HEK293 (cell line): ENCODE results near the gene RIMS1.

Source experiments
- CTCF ChIA-PET: fragments of 350-600 bp; formaldehyde crosslinking; extraction: SDS; loops from one replicate; lab custom pipeline; 2021; ENCODE audit warnings: antibody characterized with exemption; lab: Yijun Ruan, JAX
- POLR2A ChIA-PET: fragments of 300-600 bp; formaldehyde crosslinking; extraction: SDS; loops from one replicate; lab custom pipeline; 2020; ENCODE audit warnings: antibody characterized with exemption, inconsistent platforms; lab: Yijun Ruan, JAX
- H3K27ac ChIP-seq: fragments of 200-500 bp; sonication (Bioruptor generic); 2 replicates; pipeline ENCODE4 v1.5.1; 2014; ENCODE audit warnings: low read depth, low read length, control low read depth, inconsistent platforms; ENCODE audit errors: extremely low read depth
- H3K36me3 ChIP-seq, 2 experiments: fragments of 200-500 bp in 1 of 2; sonication (Bioruptor generic) in 1 of 2; 1 replicate in 1 of 2; 2 replicates in 1 of 2; pipeline ENCODE4 v1.5.1; 2014 to 2017; ENCODE audit warnings: inconsistent platforms in 2 of 2, low read length in 2 of 2; ENCODE audit not compliant: control insufficient read depth in 2 of 2, insufficient read depth in 1 of 2
- H3K4me1 ChIP-seq: fragments of 200-500 bp; sonication (Bioruptor generic); 2 replicates; pipeline ENCODE4 v1.5.1; 2014; ENCODE audit warnings: mild to moderate bottlenecking, low read length, inconsistent platforms; ENCODE audit not compliant: control insufficient read depth, insufficient read depth
- H3K4me3 ChIP-seq: 2 replicates; pipeline ENCODE4 v1.5.1; 2011; ENCODE audit warnings: low read depth, mild to moderate bottlenecking, control low read depth, low read length, moderate library complexity
- H3K9me3 ChIP-seq: fragments of 200-500 bp; sonication (Bioruptor generic); 2 replicates; pipeline ENCODE4 v1.5.1; 2014; ENCODE audit warnings: low read depth, low read length, inconsistent platforms; ENCODE audit not compliant: control insufficient read depth, insufficient read depth
- HOXD13 ChIP-seq: sonication (generic); formaldehyde crosslinking; IDR thresholded peaks from 2 replicates; pipeline ENCODE4 v1.8.0; 2022; ENCODE audit warnings: missing genetic modification reagents, borderline replicate concordance
- KLF10 ChIP-seq: fragments of 450-650 bp; IDR thresholded peaks from 2 replicates; pipeline ENCODE4 v1.5.1; 2018; ENCODE audit warnings: missing biosample characterization, mild to moderate bottlenecking, missing genetic modification characterization
- KLF8 ChIP-seq: fragments of 450-650 bp; formaldehyde crosslinking; IDR thresholded peaks from 2 replicates; pipeline ENCODE4 v1.5.1; 2016; ENCODE audit warnings: missing biosample characterization, missing genetic modification characterization
- SETDB1 ChIP-seq: IDR thresholded peaks from one replicate; pipeline ENCODE4 v1.6.1; 2017; ENCODE audit warnings: mild to moderate bottlenecking, low read length, moderate library complexity, mixed read lengths; ENCODE audit not compliant: insufficient read length
- WT1 ChIP-seq: fragments of 450-650 bp; formaldehyde crosslinking; IDR thresholded peaks from 2 replicates; pipeline ENCODE4 v1.5.1; 2016; ENCODE audit warnings: missing biosample characterization, missing genetic modification characterization
- ZFP69B ChIP-seq: fragments of 450-650 bp; formaldehyde crosslinking; IDR thresholded peaks from 2 replicates; pipeline ENCODE4 v1.5.1; 2016; ENCODE audit warnings: missing biosample characterization, missing genetic modification characterization
- ZNF114 ChIP-seq: fragments of 450-650 bp; formaldehyde crosslinking; IDR thresholded peaks from 2 replicates; pipeline ENCODE4 v1.5.0; 2017; ENCODE audit warnings: missing biosample characterization, missing genetic modification characterization
- ZNF133 ChIP-seq: fragments of 450-650 bp; formaldehyde crosslinking; IDR thresholded peaks from 2 replicates; pipeline ENCODE4 v1.5.1; 2016; ENCODE audit warnings: missing biosample characterization, missing genetic modification characterization
- ZNF214 ChIP-seq: fragments of 450-650 bp; formaldehyde crosslinking; IDR thresholded peaks from 2 replicates; pipeline ENCODE4 v1.5.1; 2017; ENCODE audit warnings: missing biosample characterization, mild to moderate bottlenecking, missing genetic modification characterization, borderline replicate concordance
- ZNF544 ChIP-seq: fragments of 450-650 bp; formaldehyde crosslinking; IDR thresholded peaks from 2 replicates; pipeline ENCODE4 v1.5.0; 2017; ENCODE audit warnings: missing biosample characterization, missing genetic modification characterization
- ZNF560 ChIP-seq: fragments of 450-650 bp; formaldehyde crosslinking; IDR thresholded peaks from 2 replicates; pipeline ENCODE4 v1.5.1; 2017; ENCODE audit warnings: missing biosample characterization, missing genetic modification characterization, borderline replicate concordance
- ZNF677 ChIP-seq: fragments of 450-650 bp; IDR thresholded peaks from 2 replicates; pipeline ENCODE4 v1.5.0; 2018; ENCODE audit warnings: missing biosample characterization, mild to moderate bottlenecking, missing genetic modification characterization, moderate library complexity
- ZNF776 ChIP-seq: fragments of 450-650 bp; formaldehyde crosslinking; IDR thresholded peaks from 2 replicates; pipeline ENCODE4 v1.5.0; 2017; ENCODE audit warnings: missing biosample characterization, missing genetic modification characterization, borderline replicate concordance
- TF ChIP-seq, protein P1 (sequence below): fragments of 450-650 bp; formaldehyde crosslinking; IDR thresholded peaks from 2 replicates; pipeline ENCODE4 v1.5.1; 2017; ENCODE audit warnings: missing biosample characterization, missing genetic modification characterization
- TF ChIP-seq, protein P2 (sequence below): fragments of 450-650 bp; formaldehyde crosslinking; IDR thresholded peaks from 2 replicates; pipeline ENCODE4 v1.5.1; 2017; ENCODE audit warnings: missing biosample characterization, missing genetic modification characterization
- TF ChIP-seq, protein P3 (sequence below): fragments of 450-650 bp; formaldehyde crosslinking; IDR thresholded peaks from 2 replicates; pipeline ENCODE4; 2016; ENCODE audit warnings: missing biosample characterization, missing genetic modification characterization
- TF ChIP-seq, protein P4 (sequence below): fragments of 450-650 bp; formaldehyde crosslinking; optimal IDR thresholded peaks from 2 replicates; pipeline ENCODE3; 2016; ENCODE audit warnings: missing biosample characterization, mild to moderate bottlenecking, missing genetic modification characterization
- TF ChIP-seq, protein P5 (sequence below): fragments of 450-650 bp; formaldehyde crosslinking; IDR thresholded peaks from 2 replicates; pipeline ENCODE4 v1.5.1; 2016; ENCODE audit warnings: missing biosample characterization, missing genetic modification characterization
- TF ChIP-seq, protein P6 (sequence below): fragments of 450-650 bp; IDR thresholded peaks from 2 replicates; pipeline ENCODE4 v1.5.1; 2018; ENCODE audit warnings: missing biosample characterization, missing genetic modification characterization
- TF ChIP-seq, protein P7 (sequence below): fragments of 450-650 bp; formaldehyde crosslinking; IDR thresholded peaks from 2 replicates; pipeline ENCODE4 v1.5.1; 2016; ENCODE audit warnings: missing biosample characterization, missing genetic modification characterization

Gene RIMS1

DNA sequence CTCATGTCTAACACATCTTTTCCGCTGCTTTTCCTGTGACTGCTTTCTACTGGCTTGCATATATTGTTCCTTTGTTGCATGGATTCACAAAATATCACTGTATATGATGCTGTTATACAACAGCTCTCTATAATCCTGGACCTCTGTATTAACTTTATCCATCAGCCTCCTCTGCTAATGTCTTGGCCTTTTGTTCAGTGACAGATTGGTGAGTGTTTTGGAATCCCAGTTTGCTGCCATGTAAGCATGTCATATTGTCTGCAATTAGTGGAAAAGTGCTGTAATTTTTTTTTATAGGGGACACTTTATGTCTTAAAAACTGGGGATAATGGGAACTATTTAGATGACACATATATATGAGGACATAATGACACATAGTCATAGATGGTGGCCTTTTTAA, 3.0 kb downstream of the RIMS1 start:
- ChIA-PET POLR2A (no interaction called here), CTCF (no interaction called here)
- H3K4me3 ChIP-seq, result no peak overlapping the region
- H3K4me1 ChIP-seq, result no peaks in the 10 kb centered on the region
- no peaks in the 10 kb centered on the region for H3K9me3 ChIP-seq
- no peaks in the 10 kb centered on the region for H3K36me3 ChIP-seq
- no peak overlapping the region for H3K27ac ChIP-seq
- TF ChIP-seq, protein P1, sequence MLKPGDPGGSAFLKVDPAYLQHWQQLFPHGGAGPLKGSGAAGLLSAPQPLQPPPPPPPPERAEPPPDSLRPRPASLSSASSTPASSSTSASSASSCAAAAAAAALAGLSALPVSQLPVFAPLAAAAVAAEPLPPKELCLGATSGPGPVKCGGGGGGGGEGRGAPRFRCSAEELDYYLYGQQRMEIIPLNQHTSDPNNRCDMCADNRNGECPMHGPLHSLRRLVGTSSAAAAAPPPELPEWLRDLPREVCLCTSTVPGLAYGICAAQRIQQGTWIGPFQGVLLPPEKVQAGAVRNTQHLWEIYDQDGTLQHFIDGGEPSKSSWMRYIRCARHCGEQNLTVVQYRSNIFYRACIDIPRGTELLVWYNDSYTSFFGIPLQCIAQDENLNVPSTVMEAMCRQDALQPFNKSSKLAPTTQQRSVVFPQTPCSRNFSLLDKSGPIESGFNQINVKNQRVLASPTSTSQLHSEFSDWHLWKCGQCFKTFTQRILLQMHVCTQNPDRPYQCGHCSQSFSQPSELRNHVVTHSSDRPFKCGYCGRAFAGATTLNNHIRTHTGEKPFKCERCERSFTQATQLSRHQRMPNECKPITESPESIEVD (tag by site-specific recombination), result no peak
- no peak for TF ChIP-seq ZNF677 (tag by site-specific recombination)
- TF ChIP-seq, protein P2, sequence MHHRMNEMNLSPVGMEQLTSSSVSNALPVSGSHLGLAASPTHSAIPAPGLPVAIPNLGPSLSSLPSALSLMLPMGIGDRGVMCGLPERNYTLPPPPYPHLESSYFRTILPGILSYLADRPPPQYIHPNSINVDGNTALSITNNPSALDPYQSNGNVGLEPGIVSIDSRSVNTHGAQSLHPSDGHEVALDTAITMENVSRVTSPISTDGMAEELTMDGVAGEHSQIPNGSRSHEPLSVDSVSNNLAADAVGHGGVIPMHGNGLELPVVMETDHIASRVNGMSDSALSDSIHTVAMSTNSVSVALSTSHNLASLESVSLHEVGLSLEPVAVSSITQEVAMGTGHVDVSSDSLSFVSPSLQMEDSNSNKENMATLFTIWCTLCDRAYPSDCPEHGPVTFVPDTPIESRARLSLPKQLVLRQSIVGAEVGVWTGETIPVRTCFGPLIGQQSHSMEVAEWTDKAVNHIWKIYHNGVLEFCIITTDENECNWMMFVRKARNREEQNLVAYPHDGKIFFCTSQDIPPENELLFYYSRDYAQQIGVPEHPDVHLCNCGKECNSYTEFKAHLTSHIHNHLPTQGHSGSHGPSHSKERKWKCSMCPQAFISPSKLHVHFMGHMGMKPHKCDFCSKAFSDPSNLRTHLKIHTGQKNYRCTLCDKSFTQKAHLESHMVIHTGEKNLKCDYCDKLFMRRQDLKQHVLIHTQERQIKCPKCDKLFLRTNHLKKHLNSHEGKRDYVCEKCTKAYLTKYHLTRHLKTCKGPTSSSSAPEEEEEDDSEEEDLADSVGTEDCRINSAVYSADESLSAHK (tag by site-specific recombination), result no peak
- TF ChIP-seq, protein P3, sequence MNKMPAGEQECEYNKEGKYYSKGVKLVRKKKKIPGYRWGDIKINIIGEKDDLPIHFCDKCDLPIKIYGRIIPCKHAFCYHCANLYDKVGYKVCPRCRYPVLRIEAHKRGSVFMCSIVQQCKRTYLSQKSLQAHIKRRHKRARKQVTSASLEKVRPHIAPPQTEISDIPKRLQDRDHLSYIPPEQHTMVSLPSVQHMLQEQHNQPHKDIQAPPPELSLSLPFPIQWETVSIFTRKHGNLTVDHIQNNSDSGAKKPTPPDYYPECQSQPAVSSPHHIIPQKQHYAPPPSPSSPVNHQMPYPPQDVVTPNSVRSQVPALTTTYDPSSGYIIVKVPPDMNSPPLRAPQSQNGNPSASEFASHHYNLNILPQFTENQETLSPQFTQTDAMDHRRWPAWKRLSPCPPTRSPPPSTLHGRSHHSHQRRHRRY, result no peak

DNA sequence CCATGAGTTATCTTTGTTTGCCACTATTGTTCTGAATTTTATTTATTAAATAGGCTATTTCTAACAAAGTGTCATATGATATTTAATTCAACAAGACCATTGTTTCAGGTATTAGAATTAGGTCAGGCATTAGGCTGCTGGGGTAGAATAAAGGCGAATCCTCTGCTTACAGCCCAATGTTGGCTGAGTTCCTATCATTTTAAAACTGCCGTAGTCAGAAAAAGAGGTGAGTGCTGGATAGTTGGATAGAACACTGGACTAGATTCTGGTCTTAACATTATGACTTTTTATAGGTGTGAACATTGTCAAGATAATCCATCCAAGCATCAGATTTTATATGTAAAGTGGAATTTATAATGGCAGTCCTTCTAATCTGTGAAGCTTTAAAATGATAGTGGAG, 6.3 kb downstream of the RIMS1 start:
- Histone ChIP-seq H3K36me3 (no peaks in the 10 kb centered on the region), H3K27ac (no peak overlapping the region), H3K4me1 (no peaks in the 10 kb centered on the region), H3K9me3 (no peaks in the 10 kb centered on the region), H3K4me3 (no peak overlapping the region)
- ChIA-PET CTCF (no interaction called here), POLR2A (no interaction called here)
- no peak for TF ChIP-seq KLF10 (tag by site-specific recombination)
- TF ChIP-seq HOXD13 (CRISPR knock-in tag), result no peak
- TF ChIP-seq ZNF114 (tag by site-specific recombination), result no peak
- TF ChIP-seq, protein P4, sequence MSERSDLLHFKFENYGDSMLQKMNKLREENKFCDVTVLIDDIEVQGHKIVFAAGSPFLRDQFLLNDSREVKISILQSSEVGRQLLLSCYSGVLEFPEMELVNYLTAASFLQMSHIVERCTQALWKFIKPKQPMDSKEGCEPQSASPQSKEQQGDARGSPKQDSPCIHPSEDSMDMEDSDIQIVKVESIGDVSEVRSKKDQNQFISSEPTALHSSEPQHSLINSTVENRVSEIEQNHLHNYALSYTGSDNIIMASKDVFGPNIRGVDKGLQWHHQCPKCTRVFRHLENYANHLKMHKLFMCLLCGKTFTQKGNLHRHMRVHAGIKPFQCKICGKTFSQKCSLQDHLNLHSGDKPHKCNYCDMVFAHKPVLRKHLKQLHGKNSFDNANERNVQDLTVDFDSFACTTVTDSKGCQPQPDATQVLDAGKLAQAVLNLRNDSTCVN, result no peak
- no peak for TF ChIP-seq ZNF133 (tag by site-specific recombination)
- no peak for TF ChIP-seq ZFP69B (tag by site-specific recombination)
- TF ChIP-seq ZNF214 (tag by site-specific recombination), result no peak
- no peak for TF ChIP-seq KLF8 (tag by site-specific recombination)
- TF ChIP-seq ZNF560, result no peak
- no peak for TF ChIP-seq ZNF776 (tag by site-specific recombination)
- no peak for TF ChIP-seq SETDB1
- no peak for TF ChIP-seq WT1
- TF ChIP-seq, protein P5, sequence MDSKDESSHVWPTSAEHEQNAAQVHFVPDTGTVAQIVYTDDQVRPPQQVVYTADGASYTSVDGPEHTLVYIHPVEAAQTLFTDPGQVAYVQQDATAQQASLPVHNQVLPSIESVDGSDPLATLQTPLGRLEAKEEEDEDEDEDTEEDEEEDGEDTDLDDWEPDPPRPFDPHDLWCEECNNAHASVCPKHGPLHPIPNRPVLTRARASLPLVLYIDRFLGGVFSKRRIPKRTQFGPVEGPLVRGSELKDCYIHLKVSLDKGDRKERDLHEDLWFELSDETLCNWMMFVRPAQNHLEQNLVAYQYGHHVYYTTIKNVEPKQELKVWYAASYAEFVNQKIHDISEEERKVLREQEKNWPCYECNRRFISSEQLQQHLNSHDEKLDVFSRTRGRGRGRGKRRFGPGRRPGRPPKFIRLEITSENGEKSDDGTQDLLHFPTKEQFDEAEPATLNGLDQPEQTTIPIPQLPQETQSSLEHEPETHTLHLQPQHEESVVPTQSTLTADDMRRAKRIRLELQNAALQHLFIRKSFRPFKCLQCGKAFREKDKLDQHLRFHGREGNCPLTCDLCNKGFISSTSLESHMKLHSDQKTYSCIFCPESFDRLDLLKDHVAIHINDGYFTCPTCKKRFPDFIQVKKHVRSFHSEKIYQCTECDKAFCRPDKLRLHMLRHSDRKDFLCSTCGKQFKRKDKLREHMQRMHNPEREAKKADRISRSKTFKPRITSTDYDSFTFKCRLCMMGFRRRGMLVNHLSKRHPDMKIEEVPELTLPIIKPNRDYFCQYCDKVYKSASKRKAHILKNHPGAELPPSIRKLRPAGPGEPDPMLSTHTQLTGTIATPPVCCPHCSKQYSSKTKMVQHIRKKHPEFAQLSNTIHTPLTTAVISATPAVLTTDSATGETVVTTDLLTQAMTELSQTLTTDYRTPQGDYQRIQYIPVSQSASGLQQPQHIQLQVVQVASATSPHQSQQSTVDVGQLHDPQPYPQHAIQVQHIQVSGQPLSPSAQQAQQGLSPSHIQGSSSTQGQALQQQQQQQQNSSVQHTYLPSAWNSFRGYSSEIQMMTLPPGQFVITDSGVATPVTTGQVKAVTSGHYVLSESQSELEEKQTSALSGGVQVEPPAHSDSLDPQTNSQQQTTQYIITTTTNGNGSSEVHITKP (tag by site-specific recombination), result no peak
- no peak for TF ChIP-seq ZNF544 (tag by site-specific recombination)
- TF ChIP-seq, protein P6, sequence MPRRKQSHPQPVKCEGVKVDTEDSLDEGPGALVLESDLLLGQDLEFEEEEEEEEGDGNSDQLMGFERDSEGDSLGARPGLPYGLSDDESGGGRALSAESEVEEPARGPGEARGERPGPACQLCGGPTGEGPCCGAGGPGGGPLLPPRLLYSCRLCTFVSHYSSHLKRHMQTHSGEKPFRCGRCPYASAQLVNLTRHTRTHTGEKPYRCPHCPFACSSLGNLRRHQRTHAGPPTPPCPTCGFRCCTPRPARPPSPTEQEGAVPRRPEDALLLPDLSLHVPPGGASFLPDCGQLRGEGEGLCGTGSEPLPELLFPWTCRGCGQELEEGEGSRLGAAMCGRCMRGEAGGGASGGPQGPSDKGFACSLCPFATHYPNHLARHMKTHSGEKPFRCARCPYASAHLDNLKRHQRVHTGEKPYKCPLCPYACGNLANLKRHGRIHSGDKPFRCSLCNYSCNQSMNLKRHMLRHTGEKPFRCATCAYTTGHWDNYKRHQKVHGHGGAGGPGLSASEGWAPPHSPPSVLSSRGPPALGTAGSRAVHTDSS (tag by site-specific recombination), result no peak
- TF ChIP-seq, protein P7, sequence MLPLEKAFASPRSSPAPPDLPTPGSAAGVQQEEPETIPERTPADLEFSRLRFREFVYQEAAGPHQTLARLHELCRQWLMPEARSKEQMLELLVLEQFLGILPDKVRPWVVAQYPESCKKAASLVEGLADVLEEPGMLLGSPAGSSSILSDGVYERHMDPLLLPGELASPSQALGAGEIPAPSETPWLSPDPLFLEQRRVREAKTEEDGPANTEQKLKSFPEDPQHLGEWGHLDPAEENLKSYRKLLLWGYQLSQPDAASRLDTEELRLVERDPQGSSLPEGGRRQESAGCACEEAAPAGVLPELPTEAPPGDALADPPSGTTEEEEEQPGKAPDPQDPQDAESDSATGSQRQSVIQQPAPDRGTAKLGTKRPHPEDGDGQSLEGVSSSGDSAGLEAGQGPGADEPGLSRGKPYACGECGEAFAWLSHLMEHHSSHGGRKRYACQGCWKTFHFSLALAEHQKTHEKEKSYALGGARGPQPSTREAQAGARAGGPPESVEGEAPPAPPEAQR (tag by site-specific recombination), result no peak
